IPS-11a (cell line): ENCODE data around the gene TOP3A.

ENCODE experiments used
- H3K4me3 ChIP-seq: one replicate; pipeline ENCODE4 v1.5.1; 2013; ENCODE audit warnings: low read depth, low read length, control low read depth

The TOP3A gene

GRCh38 chr17:18280766-18281371, 33.9 kb downstream of the TOP3A start:
- H3K4me3 ChIP-seq, result no peak overlapping the region

- H3K4me3 ChIP-seq, result no peak overlapping the region
Observed at GRCh38 chr17:18280249-18280648, 34.5 kb downstream of the TOP3A start.

- H3K4me3 ChIP-seq, result no peak overlapping the region
Observed at GRCh38 chr17:18278867-18279266, 35.9 kb downstream of the TOP3A start.

- H3K4me3 ChIP-seq, result no peak overlapping the region
Observed at GRCh38 chr17:18277076-18277475, 37.7 kb downstream of the TOP3A start.

GRCh38 chr17:18270046-18270931, 44.5 kb downstream of the TOP3A start:
- no peak overlapping the region for H3K4me3 ChIP-seq

GRCh38 chr17:18267927-18268711, 46.7 kb downstream of the TOP3A start:
- no peak overlapping the region for H3K4me3 ChIP-seq

- no peak overlapping the region for H3K4me3 ChIP-seq
Observed at GRCh38 chr17:18267366-18267765, 47.4 kb downstream of the TOP3A start.

- no peak overlapping the region for H3K4me3 ChIP-seq
Observed at GRCh38 chr17:18263885-18264682, 50.7 kb downstream of the TOP3A start.

GRCh38 chr17:18262641-18263040, 52.2 kb downstream of the TOP3A start:
- no peak overlapping the region for H3K4me3 ChIP-seq

GRCh38 chr17:18262111-18262510, 52.7 kb downstream of the TOP3A start:
- no peak overlapping the region for H3K4me3 ChIP-seq

- H3K4me3 ChIP-seq, result peak overlapping the region; percentile 69
Observed at GRCh38 chr17:18261659-18262058, 53.1 kb downstream of the TOP3A start.

- H3K4me3 ChIP-seq, result peak overlapping the region; percentile 69
Observed at GRCh38 chr17:18261146-18261515, 53.7 kb downstream of the TOP3A start.

- peak within 1 kb of the TSS; percentile 69 for H3K4me3 ChIP-seq
Observed at GRCh38 chr17:18260332-18261145, 54.3 kb downstream of the TOP3A start, which contains the start of gene MIEF2. TSS of gene MIEF2 (plus strand) at chr17:18260662. CDS start at chr17:18262721, 2,059 bp downstream.

- H3K4me3 ChIP-seq, result peak overlapping the region; percentile 20
Observed at GRCh38 chr17:18259621-18260331, 55.0 kb downstream of the TOP3A start.

GRCh38 chr17:18258356-18259038, 56.3 kb downstream of the TOP3A start, which contains the start of gene FLII:
TSS of gene FLII (minus strand) at chr17:18258738. CDS start at chr17:18258690, 48 bp downstream.
- H3K4me3 ChIP-seq, result peak within 1 kb of the TSS; percentile 72

GRCh38 chr17:18257982-18258355, 56.8 kb downstream of the TOP3A start:
- peak overlapping the region; percentile 72 for H3K4me3 ChIP-seq

- peak overlapping the region; percentile 72 for H3K4me3 ChIP-seq
Observed at GRCh38 chr17:18257268-18257981, 57.4 kb downstream of the TOP3A start.

- H3K4me3 ChIP-seq, result no peak overlapping the region
Observed at GRCh38 chr17:18256776-18257175, 58.0 kb downstream of the TOP3A start.
